ENCODE results near the gene CDHR3. TPM values are rescaled to one million over a fixed set of nuclear protein-coding genes. Genes with fewer than 3 reads are reported as not detected.

The CDHR3 gene
- total RNA-seq, 1 experiment from 2014 or later, result 3.3 TPM

- Histone ChIP-seq H3K27ac (ENCODE audit: insufficient read length, low read depth, low read length) (no peak overlapping the region), H3K79me1 (ENCODE audit: insufficient read depth, low read depth, low read length, poor library complexity, severe bottlenecking) (no peaks in the 10 kb centered on the region), H3K18ac (ENCODE audit: insufficient read length, low read depth, low read length) (no peak overlapping the region), H2BK120ac (ENCODE audit: low read depth, low read length, poor library complexity, severe bottlenecking) (no peak overlapping the region), H2BK20ac (ENCODE audit: low read depth, low read length, poor library complexity, severe bottlenecking) (no peak overlapping the region), H3K4ac (ENCODE audit: low read depth, low read length) (no peak overlapping the region), H2AK5ac (ENCODE audit: insufficient read length, low read length) (no peak overlapping the region), H3K4me1 (ENCODE audit: insufficient read depth, low read length) (no peaks in the 10 kb centered on the region; the same call in 1 of the 2 replicates), H2BK5ac (ENCODE audit: insufficient read length, low read length) (no peak overlapping the region), H4K5ac (ENCODE audit: insufficient read length, low read depth, low read length) (no peak overlapping the region), H3T11ph (ENCODE audit: low read length) (no peak overlapping the region), H2BK15ac (ENCODE audit: low read depth, low read length) (no peak overlapping the region), H4K91ac (ENCODE audit: insufficient read length, low read depth, low read length) (no peak overlapping the region), H3K23ac (ENCODE audit: insufficient read length, low read depth, low read length) (no peak overlapping the region), H3K79me2 (ENCODE audit: insufficient read depth, low read length) (no peaks in the 10 kb centered on the region), H3K14ac (ENCODE audit: insufficient read depth, low read length) (no peak overlapping the region), H3K27me3 (ENCODE audit: insufficient read depth, low read length) (no peaks in the 10 kb centered on the region), H2AFZ (ENCODE audit: low read length) (no peak overlapping the region), H3K9ac (ENCODE audit: extremely low read depth, insufficient read length, low read length) (no peak overlapping the region), H3K4me2 (ENCODE audit: insufficient read depth, insufficient read length, low read length) (no peak overlapping the region), H3K56ac (ENCODE audit: insufficient read length, low read depth, low read length) (no peak overlapping the region), H4K8ac (replicated peaks; ENCODE audit: insufficient read length, low read depth, low read length) (no peak overlapping the region), H3K9me3 (ENCODE audit: control insufficient read depth, low read depth, low read length) (no peaks in the 10 kb centered on the region), H4K20me1 (ENCODE audit: control insufficient read depth, insufficient read depth, insufficient read length) (no peaks in the 10 kb centered on the region), H2BK12ac (ENCODE audit: insufficient read length, low read depth, low read length) (no peak overlapping the region), H3K23me2 (ENCODE audit: insufficient read length, low read depth, low read length, poor library complexity, severe bottlenecking) (no peaks in the 10 kb centered on the region)
- Mint-ChIP-seq H3K9me3 (no peaks in the 10 kb centered on the region), H3K36me3 (ENCODE audit: insufficient read depth in 1 of 3, low read depth in 3 of 3) (no peaks in the 10 kb centered on the region), H3K4me3 (no peak overlapping the region), H3K27ac (no peak overlapping the region), H3K4me1 (peaks cover 8 to 10% of the 10 kb centered on the region in 2 experiments), H3K27me3 (ENCODE audit: low read depth) (no peaks in the 10 kb centered on the region)
- no CpG with 5 or more reads among the region's 2 CpGs for WGBS (ENCODE audit: extremely low coverage, insufficient read length, low lambda C conversion rate)
- TF ChIP-seq CTCF (conservative IDR thresholded peaks at IDR 0.05), result no peak
- DNase-seq, result no peak
Observed at GRCh38 chr7:106076537-106076936, 113.5 kb downstream of the CDHR3 start.

Measured in H9 (cell line).